ENCODE results near the gene KIF3C. TPM values are rescaled to one million over a fixed set of nuclear protein-coding genes. Genes with fewer than 3 reads are reported as not detected.

Gene KIF3C
- total RNA-seq (2022; extraction: Qiagen RNA extraction; ENCODE audit: low read depth): 49.3 to 58.4 TPM (median 54.6 TPM) in 5 replicates

GRCh38 chr2:25982273-25982967, at the start of gene KIF3C:
TSS of gene KIF3C (minus strand) at chr2:25982497. CDS start at chr2:25981917, 580 bp downstream.

DNA sequence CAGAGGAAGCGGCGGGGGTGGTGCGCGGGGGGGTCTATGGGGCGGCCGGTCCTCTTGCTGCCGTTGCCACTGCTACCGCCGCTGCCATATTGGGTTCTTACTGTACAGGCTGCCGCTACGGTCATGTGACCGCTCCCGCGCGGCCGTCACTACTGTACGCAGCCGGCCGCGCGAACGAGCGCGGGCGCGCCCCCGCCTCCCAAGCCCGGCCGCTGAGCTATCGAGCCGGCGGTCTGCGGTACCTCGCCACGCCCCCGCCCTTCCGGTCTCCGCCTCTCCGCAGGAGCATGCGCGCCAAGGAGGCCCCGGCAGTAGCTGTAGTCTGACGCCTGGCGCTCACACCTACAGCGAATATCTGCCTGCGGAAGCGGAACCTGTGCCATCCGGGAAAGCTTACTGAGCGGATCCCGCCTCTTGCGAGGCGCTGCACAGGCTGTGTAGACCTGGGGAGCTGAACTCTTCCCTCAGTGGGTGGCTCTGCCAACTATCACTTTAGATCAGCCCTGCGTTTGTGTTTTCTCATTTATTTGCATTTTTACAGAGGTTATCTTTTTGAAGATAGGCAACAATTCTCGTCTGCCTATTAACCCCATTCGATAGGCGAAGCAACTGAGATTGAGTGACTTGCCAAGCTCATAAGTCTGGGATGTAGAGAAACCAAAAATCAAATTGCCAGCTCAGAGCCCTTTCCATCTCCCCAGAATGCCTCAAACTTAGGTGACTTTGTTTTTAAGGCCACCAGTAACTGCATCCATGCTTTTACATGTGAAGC, 103.8 kb downstream of the KIF3C start, which contains the start of gene ASXL2:
Gene ASXL2, minus strand, starts transcription at position 127 of the 772 bp plus-strand sequence. CDS start 265 bp downstream, outside the sequence.

Other genes with a start within 250 kb of the KIF3C start
- 8.5 to 15.6 TPM (median 13.8 TPM) in 5 replicates for gene ASXL2, start 104.0 kb downstream of the KIF3C start, total RNA-seq (2022; extraction: Qiagen RNA extraction; ENCODE audit: low read depth)
- 248 to 318 TPM (median 268 TPM) in 5 replicates for gene RAB10, start 51.6 kb upstream of the KIF3C start, total RNA-seq (2022; extraction: Qiagen RNA extraction; ENCODE audit: low read depth)
- gene GAREM2, start 190.6 kb upstream of the KIF3C start, total RNA-seq (2022; extraction: Qiagen RNA extraction; ENCODE audit: low read depth): 6.1 to 8.5 TPM (median 7.1 TPM) in 5 replicates